AG09319 (cell line): ENCODE data around the gene FLT4.
"Not testable (repeated sequence)": the region's sequence is repeated elsewhere in the genome, so short reads cannot be mapped to it uniquely, and the experiment has no call there.

Experiments
- DNase-seq: peaks from one replicate; pipeline ENCODE4 v3.0.0-alpha.2; 2010; ENCODE audit warnings: low read depth; ENCODE audit errors: extremely low read depth
- TF ChIP-seq, protein P1 (sequence below): IDR thresholded peaks from 2 replicates; pipeline ENCODE4 v1.5.1; 2011; ENCODE audit warnings: low read depth, mild to moderate bottlenecking, inconsistent platforms, low read length, moderate library complexity

Gene FLT4

DNA sequence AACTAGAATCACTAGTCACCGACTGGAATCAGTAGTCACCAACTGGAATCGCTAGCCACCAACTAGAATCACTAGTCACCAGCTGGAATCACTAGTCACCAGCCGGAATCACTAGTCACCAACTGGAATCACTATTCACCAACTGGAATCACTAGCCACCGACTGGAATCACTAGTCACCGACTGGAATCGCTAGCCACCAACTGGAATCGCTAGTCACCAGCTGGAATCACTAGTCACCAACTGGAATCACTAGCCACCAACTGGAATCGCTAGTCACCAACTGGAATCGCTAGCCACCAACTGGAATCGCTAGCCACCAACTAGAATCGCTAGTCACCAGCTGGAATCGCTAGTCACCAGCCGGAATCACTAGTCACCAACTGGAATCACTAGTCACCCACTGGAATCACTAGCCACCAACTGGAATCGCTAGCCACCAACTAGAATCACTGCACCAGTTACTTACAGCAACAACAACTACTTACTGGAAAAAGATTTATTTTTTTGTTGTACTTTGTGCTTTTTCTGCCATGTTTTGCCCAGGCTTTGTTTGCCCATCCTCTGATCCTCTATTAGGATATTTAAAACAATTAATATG, 25.7 kb upstream of the FLT4 start:
- TF ChIP-seq, protein P1, sequence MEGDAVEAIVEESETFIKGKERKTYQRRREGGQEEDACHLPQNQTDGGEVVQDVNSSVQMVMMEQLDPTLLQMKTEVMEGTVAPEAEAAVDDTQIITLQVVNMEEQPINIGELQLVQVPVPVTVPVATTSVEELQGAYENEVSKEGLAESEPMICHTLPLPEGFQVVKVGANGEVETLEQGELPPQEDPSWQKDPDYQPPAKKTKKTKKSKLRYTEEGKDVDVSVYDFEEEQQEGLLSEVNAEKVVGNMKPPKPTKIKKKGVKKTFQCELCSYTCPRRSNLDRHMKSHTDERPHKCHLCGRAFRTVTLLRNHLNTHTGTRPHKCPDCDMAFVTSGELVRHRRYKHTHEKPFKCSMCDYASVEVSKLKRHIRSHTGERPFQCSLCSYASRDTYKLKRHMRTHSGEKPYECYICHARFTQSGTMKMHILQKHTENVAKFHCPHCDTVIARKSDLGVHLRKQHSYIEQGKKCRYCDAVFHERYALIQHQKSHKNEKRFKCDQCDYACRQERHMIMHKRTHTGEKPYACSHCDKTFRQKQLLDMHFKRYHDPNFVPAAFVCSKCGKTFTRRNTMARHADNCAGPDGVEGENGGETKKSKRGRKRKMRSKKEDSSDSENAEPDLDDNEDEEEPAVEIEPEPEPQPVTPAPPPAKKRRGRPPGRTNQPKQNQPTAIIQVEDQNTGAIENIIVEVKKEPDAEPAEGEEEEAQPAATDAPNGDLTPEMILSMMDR = no peak
- no peak for DNase-seq

DNA sequence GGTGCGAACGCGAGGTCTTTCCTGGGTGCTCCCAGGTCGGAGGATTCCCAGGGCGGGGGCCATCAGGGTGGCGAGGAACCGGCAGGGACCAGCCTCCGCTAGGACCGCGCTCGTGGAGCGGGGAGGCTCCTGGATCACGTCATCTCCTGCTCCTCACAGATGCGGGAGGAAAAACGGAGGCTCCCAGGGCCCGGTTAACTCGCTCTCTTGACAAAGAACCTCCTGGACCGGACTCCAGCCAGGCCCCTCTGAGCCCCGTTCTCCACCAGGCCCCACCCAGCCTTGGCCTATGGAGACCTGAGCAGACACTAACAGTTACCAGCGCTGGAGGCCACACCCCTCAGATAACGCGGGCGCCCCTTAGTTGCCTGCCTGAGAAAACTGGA, 24.7 kb upstream of the FLT4 start:
- not testable (repeated sequence) for DNase-seq

DNA sequence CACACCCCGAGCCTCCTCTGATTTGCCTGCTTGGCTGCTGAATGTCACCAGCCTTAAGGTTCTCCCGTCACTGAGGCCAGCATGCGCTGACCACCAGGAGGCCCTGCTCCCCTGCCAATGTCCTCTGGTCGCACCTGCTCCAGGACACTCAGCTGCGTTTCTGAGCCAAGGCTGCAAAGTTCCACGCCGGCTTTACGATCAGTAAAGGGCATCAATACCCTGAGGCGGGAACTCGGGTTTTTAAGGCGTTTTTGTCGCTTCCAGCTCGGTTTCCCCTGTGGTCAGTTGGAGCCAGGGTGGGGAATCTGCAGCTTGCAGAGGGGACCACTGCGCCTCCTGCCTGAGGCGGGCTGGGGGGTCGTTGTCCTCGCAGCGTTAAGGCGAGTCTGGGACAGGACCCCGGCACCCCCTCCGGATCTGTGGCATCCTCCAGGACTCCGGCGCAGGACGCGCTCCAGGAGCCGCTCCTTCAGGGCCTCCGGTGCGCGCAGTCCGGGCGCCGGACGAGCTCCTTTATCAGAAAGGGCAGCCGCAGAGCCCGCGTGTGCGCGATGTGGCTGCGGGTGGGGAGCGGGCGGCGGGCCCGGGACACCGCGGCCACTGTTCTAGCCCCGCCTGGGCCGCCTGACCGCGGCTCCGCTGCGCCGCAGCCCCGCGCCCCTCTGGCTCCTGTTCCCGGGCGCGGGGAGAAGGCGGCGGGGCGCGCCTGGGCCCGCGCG, 24.1 kb upstream of the FLT4 start:
- DNase-seq = no peak

GRCh38 chr5:180671958-180672524, 22.6 kb upstream of the FLT4 start:
- DNase-seq = not testable (repeated sequence)

More for the DNA sequence above, 24.1 kb upstream of the FLT4 start:
- TF ChIP-seq, protein P1 = no peak

GRCh38 chr5:180670586-180671359, 21.4 kb upstream of the FLT4 start:
- TF ChIP-seq, protein P1 = peak; percentile 37
- no peak for DNase-seq

- DNase-seq = no peak
These were observed 20.8 kb upstream of the FLT4 start for GRCh38 chr5:180670157-180670556.

GRCh38 chr5:180669661-180670060, 20.3 kb upstream of the FLT4 start:
- TF ChIP-seq, protein P1 = no peak
- DNase-seq = no peak

More at GRCh38 chr5:180670157-180670556, 20.8 kb upstream of the FLT4 start:
- TF ChIP-seq, protein P1 = no peak
